ENCODE data around the gene NLGN3.

DNA sequence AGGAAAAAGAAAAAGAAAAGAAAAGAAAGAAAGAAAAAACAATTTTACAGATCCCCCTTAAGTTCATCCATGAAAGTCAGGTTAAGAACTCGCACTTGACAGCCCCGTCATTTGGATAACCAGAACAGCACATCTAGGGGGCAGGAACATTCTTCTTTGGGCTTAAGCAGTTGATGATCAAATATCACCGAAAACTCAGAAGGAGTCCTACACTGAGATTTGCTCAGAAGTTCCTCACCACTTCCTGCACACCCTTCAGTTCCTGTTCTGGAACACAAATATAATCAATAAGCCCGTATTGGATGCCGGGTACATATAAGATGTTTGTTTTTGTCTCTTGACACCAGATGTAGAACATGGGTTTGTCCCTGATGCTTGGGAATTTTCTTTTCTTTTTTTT, 14.7 kb downstream of the NLGN3 start:
- TF ChIP-seq CTCF (conservative IDR thresholded peaks at IDR 0.05) = no peak
- TF ChIP-seq EZH2 (IDR thresholded peaks at IDR 0.05; ENCODE audit: low read depth) = no peak
